Measurements from ENCODE around the gene RYR1. TPM values are rescaled to one million over a fixed set of nuclear protein-coding genes. Genes with fewer than 3 reads are reported as not detected.
"Not testable (repeated sequence)": the region's sequence is repeated elsewhere in the genome, so short reads cannot be mapped to it uniquely, and the experiment has no call there.

The RYR1 gene
- total and polyA plus RNA-seq, 2 experiments from 2014 or later: under 0.01 TPM; not detected in 1

DNA sequence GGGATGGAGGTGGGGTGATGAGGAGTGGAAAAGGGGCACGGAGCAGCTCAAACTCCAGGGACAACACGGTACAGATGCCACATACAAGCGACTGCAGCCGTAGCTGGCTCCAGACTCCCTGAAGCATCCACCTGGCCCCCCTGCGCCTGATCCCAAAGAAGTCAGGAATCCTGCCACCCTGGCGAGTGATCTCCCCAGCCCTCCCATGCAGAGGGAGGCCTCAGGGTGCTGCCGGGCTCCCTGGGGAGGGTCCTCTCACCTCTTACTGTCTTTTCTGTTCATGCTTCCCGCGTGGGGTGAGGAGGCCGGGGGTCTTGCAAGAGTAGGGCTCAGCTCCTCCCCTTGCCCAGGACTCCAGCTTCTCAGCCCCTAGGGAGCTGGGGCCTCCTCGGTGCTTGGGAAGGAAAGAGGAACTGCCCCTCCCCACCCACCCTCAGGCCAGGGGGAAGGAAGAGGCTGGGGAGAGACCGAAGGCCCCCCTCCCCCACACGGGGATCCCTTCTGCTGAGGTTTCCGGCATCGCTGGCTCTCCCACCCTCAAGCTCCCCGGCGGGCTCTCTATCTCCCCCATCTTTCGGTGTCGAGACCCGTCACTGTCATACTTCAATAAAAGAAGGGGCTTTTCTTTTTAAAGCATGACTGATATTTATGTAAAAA lies 7.6 kb upstream of the RYR1 start, which contains the start of gene RASGRP4:
Gene RASGRP4, minus strand, starts transcription at position 410 of the 657 bp plus-strand sequence. Its CDS starts 128 bp downstream, at position 282.
- Histone ChIP-seq H3K27ac (no peak within 1 kb of the TSS), H4K20me1 (ENCODE audit: insufficient read depth) (no peaks in the 10 kb centered on the region), H3K27me3 (replicated peaks; ENCODE audit: insufficient read depth) (peaks cover 35% of the 10 kb centered on the region), H3K9ac (no peak within 1 kb of the TSS), H3K9me2 (ENCODE audit: insufficient read depth) (no peaks in the 10 kb centered on the region), H3K9me3 (ENCODE audit: low read depth) (no peaks in the 10 kb centered on the region), H3K79me2 (ENCODE audit: insufficient read depth) (no peaks in the 10 kb centered on the region), H3K4me1 (ENCODE audit: insufficient read depth) (no peaks in the 10 kb centered on the region), H2AFZ (no peak within 1 kb of the TSS), H3K4me2 (ENCODE audit: unreplicated experiment) (no peak within 1 kb of the TSS), H3F3A (ENCODE audit: insufficient read depth) (no peaks in the 10 kb centered on the region), H3K4me3 (no peak within 1 kb of the TSS), H3K36me3 (ENCODE audit: low read depth) (no peaks in the 10 kb centered on the region)
- in situ Hi-C loops (cut with MboI): no loop called here
- 15 to 19% methylated on average over 18 to 20 of the region's 20 CpGs for WGBS, 2 experiments (ENCODE audit: low coverage in 1 of 2, low lambda C conversion rate in 2 of 2, missing lambda C conversion rate in 2 of 2)
- no peak for TF ChIP-seq EZH2 (IDR thresholded peaks at IDR 0.05; ENCODE audit: insufficient read depth, poor library complexity, severe bottlenecking)
- DNase-seq: no peak

DNA sequence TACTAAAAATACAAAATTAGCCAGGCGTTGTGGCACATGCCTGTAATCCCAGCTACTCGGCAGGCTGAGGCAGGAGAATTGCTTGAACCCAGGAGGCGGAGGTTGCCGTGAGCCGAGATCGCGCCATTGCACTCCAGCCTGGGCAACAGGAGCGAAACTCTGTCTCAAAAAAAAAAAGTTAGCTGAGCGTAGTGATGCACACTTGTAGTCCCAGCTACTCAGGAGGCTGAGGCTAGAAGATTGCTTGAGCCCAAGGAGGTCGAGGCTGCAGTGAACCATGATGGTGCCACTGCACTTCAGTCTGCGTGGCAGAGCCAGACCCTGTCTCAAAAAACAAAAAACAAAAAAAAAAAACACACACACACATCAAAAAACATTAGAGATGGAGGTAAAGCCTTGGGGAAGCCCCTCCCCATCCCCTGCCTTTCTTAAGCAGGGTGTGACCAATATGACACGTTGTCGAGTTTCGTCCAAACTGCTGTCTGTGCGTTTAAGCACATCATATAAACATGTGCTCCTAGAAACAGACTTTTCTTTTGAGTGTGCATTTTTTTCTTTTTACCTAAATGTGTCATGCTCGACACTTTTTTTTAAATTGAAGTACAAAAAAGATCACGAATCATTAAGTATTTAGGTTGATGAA lies 6.3 kb upstream of the RYR1 start:
- H3K4me3 ChIP-seq; H3F3A ChIP-seq (ENCODE audit: insufficient read depth); H3K4me2 ChIP-seq (ENCODE audit: unreplicated experiment); H3K9me2 ChIP-seq (ENCODE audit: insufficient read depth); H4K20me1 ChIP-seq (ENCODE audit: insufficient read depth); DNase-seq; H2AFZ ChIP-seq; H3K4me1 ChIP-seq (ENCODE audit: insufficient read depth); H3K9ac ChIP-seq; H3K27ac ChIP-seq; in situ Hi-C loops (cut with MboI); H3K9me3 ChIP-seq (ENCODE audit: low read depth); H3K36me3 ChIP-seq (ENCODE audit: low read depth); H3K79me2 ChIP-seq (ENCODE audit: insufficient read depth): not testable (repeated sequence)
- 39 to 59% methylated on average over 12 to 17 of the region's 17 CpGs for WGBS, 2 experiments (ENCODE audit: low coverage in 1 of 2, low lambda C conversion rate in 2 of 2, missing lambda C conversion rate in 2 of 2)
- peaks cover 41% of the 10 kb centered on the region for H3K27me3 ChIP-seq (replicated peaks; ENCODE audit: insufficient read depth)

DNA sequence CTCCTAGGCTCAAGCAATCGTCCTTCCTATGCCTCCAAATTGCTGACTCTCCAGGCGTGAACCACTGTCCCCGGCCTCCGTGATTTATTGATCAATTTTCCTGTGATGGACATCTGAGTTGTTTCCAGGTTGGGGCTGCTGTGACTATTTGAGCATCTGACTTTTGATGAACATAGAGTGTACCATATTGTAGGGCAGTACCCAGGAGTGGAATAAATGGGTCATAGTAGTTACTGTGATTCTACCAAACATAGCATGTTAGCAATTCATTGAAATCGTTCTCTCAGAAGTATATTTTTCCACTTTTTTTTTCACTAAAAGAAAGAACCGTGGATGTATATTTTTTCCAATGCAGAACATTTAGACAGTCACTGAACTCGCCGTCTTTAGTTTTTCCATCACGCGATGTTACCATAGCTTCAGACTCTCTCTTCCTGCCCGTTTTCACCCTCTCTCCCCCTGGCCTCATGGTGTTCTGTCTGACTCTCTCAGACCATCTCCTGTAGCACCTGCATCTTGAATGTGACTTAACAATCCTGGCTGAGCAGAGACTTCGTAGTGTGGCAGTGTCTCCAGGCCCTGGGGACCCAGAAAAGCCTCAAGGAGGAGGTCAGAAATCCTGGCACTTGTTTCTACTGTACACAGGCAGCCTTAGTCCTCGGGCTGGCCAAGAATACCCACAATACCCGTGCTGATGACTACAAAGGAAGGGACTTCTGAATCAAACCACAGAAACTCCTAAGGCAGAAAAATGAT lies 4.3 kb upstream of the RYR1 start:
- no peak overlapping the region for H3K4me2 ChIP-seq (ENCODE audit: unreplicated experiment)
- H3K27ac ChIP-seq: no peak overlapping the region
- DNase-seq: no peak
- no peak for TF ChIP-seq EZH2phosphoT487 (IDR thresholded peaks at IDR 0.05; ENCODE audit: insufficient read depth, low read depth)
- no peak for TF ChIP-seq EZH2 (IDR thresholded peaks at IDR 0.05; ENCODE audit: insufficient read depth, poor library complexity, severe bottlenecking)
- in situ Hi-C loops (cut with MboI): no loop called here
- no peaks in the 10 kb centered on the region for H3K9me3 ChIP-seq (ENCODE audit: low read depth)
- no peaks in the 10 kb centered on the region for H4K20me1 ChIP-seq (ENCODE audit: insufficient read depth)
- no peaks in the 10 kb centered on the region for H3K36me3 ChIP-seq (ENCODE audit: low read depth)
- no peak overlapping the region for H3K9ac ChIP-seq
- H3K4me1 ChIP-seq (ENCODE audit: insufficient read depth): no peaks in the 10 kb centered on the region
- H3K27me3 ChIP-seq (replicated peaks; ENCODE audit: insufficient read depth): peaks cover 47% of the 10 kb centered on the region
- no peaks in the 10 kb centered on the region for H3F3A ChIP-seq (ENCODE audit: insufficient read depth)
- no peak overlapping the region for H3K4me3 ChIP-seq
- 40 to 49% methylated on average over 14 of the region's 14 CpGs for WGBS, 2 experiments (ENCODE audit: low coverage in 1 of 2, low lambda C conversion rate in 2 of 2, missing lambda C conversion rate in 2 of 2)
- no peaks in the 10 kb centered on the region for H3K79me2 ChIP-seq (ENCODE audit: insufficient read depth)
- no peak overlapping the region for H2AFZ ChIP-seq
- H3K9me2 ChIP-seq (ENCODE audit: insufficient read depth): no peaks in the 10 kb centered on the region

DNA sequence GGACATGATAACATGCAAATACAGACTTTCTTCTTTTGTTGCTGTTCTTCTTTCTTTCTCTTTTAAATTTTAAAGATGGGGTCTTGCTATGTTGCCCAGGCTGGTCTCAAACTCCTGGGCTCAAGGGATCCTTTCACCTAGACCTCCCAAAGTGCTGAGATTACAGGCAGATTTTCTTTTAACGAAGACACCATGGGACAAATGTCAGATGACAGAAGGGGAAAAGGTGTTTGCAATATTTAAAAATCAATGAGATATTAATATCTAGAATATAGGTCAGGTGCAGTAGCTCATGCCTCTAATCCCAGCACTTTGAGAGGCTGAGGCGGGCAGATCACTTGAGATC lies 3.7 kb upstream of the RYR1 start:
- no peaks in the 10 kb centered on the region for H3K9me2 ChIP-seq (ENCODE audit: insufficient read depth)
- H3K79me2 ChIP-seq (ENCODE audit: insufficient read depth): no peaks in the 10 kb centered on the region
- no peak overlapping the region for H3K27ac ChIP-seq
- H2AFZ ChIP-seq: no peak overlapping the region
- no peaks in the 10 kb centered on the region for H3F3A ChIP-seq (ENCODE audit: insufficient read depth)
- WGBS, 2 experiments (ENCODE audit: low coverage in 1 of 2, low lambda C conversion rate in 2 of 2, missing lambda C conversion rate in 2 of 2): 76 to 88% methylated on average over 2 of the region's 2 CpGs
- H3K4me2 ChIP-seq (ENCODE audit: unreplicated experiment): no peak overlapping the region
- TF ChIP-seq EZH2 (IDR thresholded peaks at IDR 0.05; ENCODE audit: insufficient read depth, poor library complexity, severe bottlenecking): no peak
- no peak for TF ChIP-seq EZH2phosphoT487 (IDR thresholded peaks at IDR 0.05; ENCODE audit: insufficient read depth, low read depth)
- H4K20me1 ChIP-seq (ENCODE audit: insufficient read depth): no peaks in the 10 kb centered on the region
- H3K27me3 ChIP-seq (replicated peaks; ENCODE audit: insufficient read depth): peaks cover 47% of the 10 kb centered on the region
- DNase-seq: no peak
- in situ Hi-C loops (cut with MboI): no loop called here
- no peaks in the 10 kb centered on the region for H3K9me3 ChIP-seq (ENCODE audit: low read depth)
- H3K4me1 ChIP-seq (ENCODE audit: insufficient read depth): no peaks in the 10 kb centered on the region
- no peaks in the 10 kb centered on the region for H3K36me3 ChIP-seq (ENCODE audit: low read depth)
- H3K9ac ChIP-seq: no peak overlapping the region
- no peak overlapping the region for H3K4me3 ChIP-seq

Data from GM23248 (cell line).